ENCODE data around the gene IRAK2.

- TF ChIP-seq EZH2 (IDR thresholded peaks at IDR 0.05) (no peak), POLR2AphosphoS5 (IDR thresholded peaks at IDR 0.05; ENCODE audit: borderline replicate concordance, low read depth, low read length) (no peak), FOXP2 (optimal IDR thresholded peaks at IDR 0.05; ENCODE audit: control extremely low read depth, extremely low read length, insufficient read depth) (no peak)
Measured at GRCh38 chr3:10180289-10180688, 15.6 kb downstream of the IRAK2 start.

Measured in SK-N-MC (cell line).